ENCODE data around the gene PGAP1. TPM values are rescaled to one million over a fixed set of nuclear protein-coding genes. Genes with fewer than 3 reads are reported as not detected.

PGAP1 gene
- 12.0 and 14.9 TPM in 2 replicates for total RNA-seq (2014; rRNA removed; shearing (Covaris generic))

- peaks cover 10% of the 10 kb centered on the region; the same call in 1 of the 2 replicates for H3K4me1 ChIP-seq
- no peaks in the 10 kb centered on the region for H3K36me3 ChIP-seq
- H3K4me3 ChIP-seq: peak within 1 kb of the TSS; percentile 91
- peak; percentile 92 to 95 for DNase-seq
- H3K27me3 ChIP-seq: no peaks in the 10 kb centered on the region
- H3K27ac ChIP-seq: peak within 1 kb of the TSS; percentile 68
- no peaks in the 10 kb centered on the region for H3K9me3 ChIP-seq (replicated peaks)
Measured at GRCh38 chr2:196926562-196927375, at the start of gene PGAP1. TSS of gene PGAP1 (minus strand) at chr2:196926707. CDS start at chr2:196926616, 91 bp downstream.

- Histone ChIP-seq H3K27me3 (no peaks in the 10 kb centered on the region), H3K4me1 (no peaks in the 10 kb centered on the region), H3K9me3 (replicated peaks) (no peaks in the 10 kb centered on the region), H3K4me3 (no peak overlapping the region), H3K27ac (no peak overlapping the region), H3K36me3 (no peaks in the 10 kb centered on the region)
- no peak for DNase-seq
Measured at GRCh38 chr2:196974970-196975369, 48.5 kb upstream of the PGAP1 start.

- Histone ChIP-seq H3K27ac (no peak overlapping the region), H3K36me3 (no peaks in the 10 kb centered on the region), H3K4me3 (no peak overlapping the region), H3K27me3 (no peaks in the 10 kb centered on the region), H3K4me1 (no peaks in the 10 kb centered on the region), H3K9me3 (replicated peaks) (no peaks in the 10 kb centered on the region)
- no peak for DNase-seq
Measured at GRCh38 chr2:196971574-196972279, 45.2 kb upstream of the PGAP1 start.

- Histone ChIP-seq H3K36me3 (no peaks in the 10 kb centered on the region), H3K27me3 (no peaks in the 10 kb centered on the region), H3K4me3 (no peak overlapping the region), H3K9me3 (replicated peaks) (no peaks in the 10 kb centered on the region), H3K4me1 (no peaks in the 10 kb centered on the region), H3K27ac (no peak overlapping the region)
- DNase-seq: no peak
Measured at GRCh38 chr2:196970099-196970498, 43.6 kb upstream of the PGAP1 start.

GRCh38 chr2:196968516-196968915 lies 42.0 kb upstream of the PGAP1 start:
- no peaks in the 10 kb centered on the region for H3K9me3 ChIP-seq (replicated peaks)
- no peaks in the 10 kb centered on the region for H3K4me1 ChIP-seq
- DNase-seq: no peak
- H3K27me3 ChIP-seq: no peaks in the 10 kb centered on the region
- no peak overlapping the region for H3K4me3 ChIP-seq
- H3K27ac ChIP-seq: no peak overlapping the region
- H3K36me3 ChIP-seq: no peaks in the 10 kb centered on the region

GRCh38 chr2:196967775-196968174 lies 41.3 kb upstream of the PGAP1 start:
- no peaks in the 10 kb centered on the region for H3K4me1 ChIP-seq
- no peak overlapping the region for H3K27ac ChIP-seq
- DNase-seq: no peak
- H3K27me3 ChIP-seq: no peaks in the 10 kb centered on the region
- no peaks in the 10 kb centered on the region for H3K36me3 ChIP-seq
- H3K4me3 ChIP-seq: no peak overlapping the region
- H3K9me3 ChIP-seq (replicated peaks): no peaks in the 10 kb centered on the region

GRCh38 chr2:196967116-196967515 lies 40.6 kb upstream of the PGAP1 start:
- H3K27me3 ChIP-seq: no peaks in the 10 kb centered on the region
- H3K9me3 ChIP-seq (replicated peaks): no peaks in the 10 kb centered on the region
- H3K4me3 ChIP-seq: peak overlapping the region; percentile 38
- peak; percentile 47 to 66 for DNase-seq
- no peaks in the 10 kb centered on the region for H3K36me3 ChIP-seq
- H3K4me1 ChIP-seq: no peaks in the 10 kb centered on the region
- H3K27ac ChIP-seq: no peak overlapping the region

GRCh38 chr2:196966061-196966460 lies 39.6 kb upstream of the PGAP1 start:
- no peak for DNase-seq
- Histone ChIP-seq H3K9me3 (replicated peaks) (no peaks in the 10 kb centered on the region), H3K4me3 (no peak overlapping the region), H3K27ac (no peak overlapping the region), H3K36me3 (no peaks in the 10 kb centered on the region), H3K27me3 (no peaks in the 10 kb centered on the region), H3K4me1 (no peaks in the 10 kb centered on the region)

GRCh38 chr2:196965651-196966050 lies 39.1 kb upstream of the PGAP1 start:
- H3K4me3 ChIP-seq: no peak overlapping the region
- no peaks in the 10 kb centered on the region for H3K27me3 ChIP-seq
- no peaks in the 10 kb centered on the region for H3K9me3 ChIP-seq (replicated peaks)
- no peaks in the 10 kb centered on the region for H3K36me3 ChIP-seq
- H3K4me1 ChIP-seq: no peaks in the 10 kb centered on the region
- no peak for DNase-seq
- H3K27ac ChIP-seq: no peak overlapping the region

- no peak for DNase-seq
- no peaks in the 10 kb centered on the region for H3K9me3 ChIP-seq (replicated peaks)
Measured at GRCh38 chr2:196963961-196964360, 37.5 kb upstream of the PGAP1 start.

GRCh38 chr2:196963043-196963442 lies 36.5 kb upstream of the PGAP1 start:
- H3K4me3 ChIP-seq: no peak overlapping the region
- no peaks in the 10 kb centered on the region for H3K9me3 ChIP-seq (replicated peaks)

More at GRCh38 chr2:196963961-196964360, 37.5 kb upstream of the PGAP1 start:
- no peaks in the 10 kb centered on the region for H3K36me3 ChIP-seq
- H3K27me3 ChIP-seq: no peaks in the 10 kb centered on the region
- no peaks in the 10 kb centered on the region for H3K4me1 ChIP-seq
- no peak overlapping the region for H3K27ac ChIP-seq
- H3K4me3 ChIP-seq: no peak overlapping the region

GRCh38 chr2:196962325-196962724 lies 35.8 kb upstream of the PGAP1 start:
- no peak for DNase-seq
- H3K27ac ChIP-seq: no peak overlapping the region
- H3K9me3 ChIP-seq (replicated peaks): no peaks in the 10 kb centered on the region
- no peaks in the 10 kb centered on the region for H3K27me3 ChIP-seq
- no peaks in the 10 kb centered on the region for H3K4me1 ChIP-seq
- H3K36me3 ChIP-seq: no peaks in the 10 kb centered on the region
- H3K4me3 ChIP-seq: no peak overlapping the region

More at GRCh38 chr2:196963043-196963442, 36.5 kb upstream of the PGAP1 start:
- H3K36me3 ChIP-seq: no peaks in the 10 kb centered on the region
- no peak overlapping the region for H3K27ac ChIP-seq
- H3K27me3 ChIP-seq: no peaks in the 10 kb centered on the region
- H3K4me1 ChIP-seq: no peaks in the 10 kb centered on the region
- no peak for DNase-seq

- DNase-seq: no peak
- Histone ChIP-seq H3K27me3 (no peaks in the 10 kb centered on the region), H3K36me3 (no peaks in the 10 kb centered on the region), H3K9me3 (replicated peaks) (no peaks in the 10 kb centered on the region), H3K27ac (no peak overlapping the region), H3K4me3 (no peak overlapping the region), H3K4me1 (no peaks in the 10 kb centered on the region)
Measured at GRCh38 chr2:196961889-196962288, 35.4 kb upstream of the PGAP1 start.

GRCh38 chr2:196959734-196960338 lies 33.3 kb upstream of the PGAP1 start:
- Histone ChIP-seq H3K4me3 (no peak overlapping the region), H3K27ac (no peak overlapping the region), H3K9me3 (replicated peaks) (no peaks in the 10 kb centered on the region), H3K27me3 (no peaks in the 10 kb centered on the region), H3K36me3 (no peaks in the 10 kb centered on the region), H3K4me1 (no peaks in the 10 kb centered on the region)
- DNase-seq: no peak

- no peak for DNase-seq
- Histone ChIP-seq H3K4me1 (no peaks in the 10 kb centered on the region), H3K27ac (no peak overlapping the region), H3K4me3 (no peak overlapping the region), H3K36me3 (no peaks in the 10 kb centered on the region), H3K27me3 (no peaks in the 10 kb centered on the region), H3K9me3 (replicated peaks) (no peaks in the 10 kb centered on the region)
Measured at GRCh38 chr2:196959281-196959680, 32.8 kb upstream of the PGAP1 start.
